MM.1S (cell line): ENCODE data around the gene ADAMTS3.

Source experiments
- EZH2 ChIP-seq: fragments of 300-600 bp; sonication (generic); optimal IDR thresholded peaks from 2 replicates; pipeline ENCODE3; 2017; ENCODE audit warnings: low read depth, mild to moderate bottlenecking, antibody characterized with exemption, low read length, mixed read lengths
- EZH2phosphoT487 ChIP-seq: fragments of 300-600 bp; sonication (generic); IDR thresholded peaks from 2 replicates; pipeline ENCODE4 v1.6.1; 2018; ENCODE audit warnings: antibody characterized with exemption, low read length
- TF ChIP-seq, protein P1 (sequence below): fragments of 300-600 bp; sonication (generic); IDR thresholded peaks from 2 replicates; pipeline ENCODE4 v1.5.1; 2016; ENCODE audit warnings: antibody characterized with exemption, low read length, mixed read lengths

DNA sequence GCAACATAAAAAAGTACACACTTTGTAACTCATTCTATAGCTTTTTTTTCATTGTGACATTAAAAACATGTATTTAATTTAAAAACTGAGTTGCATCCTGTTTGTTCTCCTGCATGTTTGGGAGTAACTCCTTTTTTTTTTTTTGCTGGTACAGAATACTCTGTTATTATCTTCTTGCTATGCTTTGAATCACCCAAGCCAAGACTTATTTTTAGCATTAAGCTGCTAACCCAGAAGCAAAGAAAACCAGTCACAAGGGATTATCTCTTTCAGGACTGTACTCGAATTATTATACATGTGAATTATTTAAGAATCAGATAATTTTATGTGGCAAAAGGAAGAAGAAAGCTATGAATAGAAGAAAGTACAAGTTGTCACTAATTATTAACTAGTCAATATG, 194.9 kb downstream of the ADAMTS3 start:
- no peak for TF ChIP-seq EZH2
- TF ChIP-seq, protein P1, sequence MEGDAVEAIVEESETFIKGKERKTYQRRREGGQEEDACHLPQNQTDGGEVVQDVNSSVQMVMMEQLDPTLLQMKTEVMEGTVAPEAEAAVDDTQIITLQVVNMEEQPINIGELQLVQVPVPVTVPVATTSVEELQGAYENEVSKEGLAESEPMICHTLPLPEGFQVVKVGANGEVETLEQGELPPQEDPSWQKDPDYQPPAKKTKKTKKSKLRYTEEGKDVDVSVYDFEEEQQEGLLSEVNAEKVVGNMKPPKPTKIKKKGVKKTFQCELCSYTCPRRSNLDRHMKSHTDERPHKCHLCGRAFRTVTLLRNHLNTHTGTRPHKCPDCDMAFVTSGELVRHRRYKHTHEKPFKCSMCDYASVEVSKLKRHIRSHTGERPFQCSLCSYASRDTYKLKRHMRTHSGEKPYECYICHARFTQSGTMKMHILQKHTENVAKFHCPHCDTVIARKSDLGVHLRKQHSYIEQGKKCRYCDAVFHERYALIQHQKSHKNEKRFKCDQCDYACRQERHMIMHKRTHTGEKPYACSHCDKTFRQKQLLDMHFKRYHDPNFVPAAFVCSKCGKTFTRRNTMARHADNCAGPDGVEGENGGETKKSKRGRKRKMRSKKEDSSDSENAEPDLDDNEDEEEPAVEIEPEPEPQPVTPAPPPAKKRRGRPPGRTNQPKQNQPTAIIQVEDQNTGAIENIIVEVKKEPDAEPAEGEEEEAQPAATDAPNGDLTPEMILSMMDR: no peak
- no peak for TF ChIP-seq EZH2phosphoT487
